ENCODE measurements around the gene PHB1. TPM values are rescaled to one million over a fixed set of nuclear protein-coding genes. Genes with fewer than 3 reads are reported as not detected.

The PHB1 gene
- total RNA-seq, 1 experiment from 2014 or later = 325 TPM

DNA sequence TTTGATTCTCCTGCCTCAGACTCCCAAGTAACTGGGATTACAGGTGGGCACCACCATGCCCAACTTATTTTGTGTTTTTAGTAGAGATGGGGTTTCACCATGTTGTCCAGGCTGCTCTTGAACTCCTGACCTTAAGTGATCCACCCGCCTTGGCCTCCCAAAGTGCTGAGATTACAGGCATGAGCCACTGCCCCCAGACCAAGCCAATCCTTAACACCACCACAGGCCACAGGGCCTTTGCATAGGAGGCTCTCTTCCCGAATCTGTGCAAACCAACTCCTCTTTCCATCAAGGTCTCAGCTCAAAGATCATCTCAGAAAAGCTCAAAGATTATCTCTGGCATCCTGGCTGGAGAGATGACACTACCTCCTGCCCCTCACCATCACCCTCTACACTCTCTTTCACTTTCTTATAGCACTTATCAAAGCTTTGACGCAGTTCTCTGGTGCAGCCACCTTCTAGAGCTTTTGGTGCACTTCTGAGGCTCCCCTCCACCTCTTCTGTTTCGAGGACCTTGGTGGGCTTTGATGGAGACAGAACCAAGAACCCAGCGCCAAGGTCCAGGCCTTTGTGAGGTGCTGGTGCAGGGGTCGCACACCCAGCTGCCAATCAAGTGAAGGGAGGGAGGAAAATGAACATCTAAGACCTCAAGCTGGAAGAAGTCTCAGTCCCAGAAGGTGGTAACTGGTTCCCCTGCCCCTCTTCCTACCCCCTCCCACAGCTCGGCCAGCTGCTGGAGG lies 23.2 kb upstream of the PHB1 start:
- no peak overlapping the region for H2AFZ ChIP-seq (ENCODE audit: low read length)

More for the DNA sequence above, 23.2 kb upstream of the PHB1 start:
- peaks cover 6% of the 10 kb centered on the region; the same call in 1 of the 2 replicates for H3K4me1 ChIP-seq (ENCODE audit: insufficient read depth, low read length)
- no peaks in the 10 kb centered on the region for H4K20me1 ChIP-seq (ENCODE audit: control insufficient read depth, insufficient read depth, insufficient read length)
- H3K4ac ChIP-seq (ENCODE audit: low read depth, low read length) = no peak overlapping the region
- no peak overlapping the region for H4K91ac ChIP-seq (ENCODE audit: insufficient read length, low read depth, low read length)
- no peak overlapping the region for H2BK12ac ChIP-seq (ENCODE audit: insufficient read length, low read depth, low read length)
- H2BK120ac ChIP-seq (ENCODE audit: low read depth, low read length, poor library complexity, severe bottlenecking) = no peak overlapping the region
- H3T11ph ChIP-seq (ENCODE audit: low read length) = no peak overlapping the region
- H4K5ac ChIP-seq (ENCODE audit: insufficient read length, low read depth, low read length) = no peak overlapping the region
- no peaks in the 10 kb centered on the region; a peak in 1 of 7 replicates for H3K36me3 Mint-ChIP-seq (ENCODE audit: insufficient read depth in 1 of 3, low read depth in 3 of 3)
- peak overlapping the region; percentile 54 to 58; a peak in 4 of 5 replicates for H3K4me3 Mint-ChIP-seq
- H3K27ac ChIP-seq (ENCODE audit: insufficient read length, low read depth, low read length) = no peak overlapping the region
- WGBS (ENCODE audit: extremely low coverage, insufficient read length, low lambda C conversion rate) = no CpG with 5 or more reads among the region's 7 CpGs
- H3K27me3 Mint-ChIP-seq (ENCODE audit: low read depth) = peaks cover 67% of the 10 kb centered on the region
- no peak overlapping the region for H3K56ac ChIP-seq (ENCODE audit: insufficient read length, low read depth, low read length)
- no peak overlapping the region for H3K14ac ChIP-seq (ENCODE audit: insufficient read depth, low read length)
- peak overlapping the region; percentile 34 for H3K4me2 ChIP-seq (ENCODE audit: insufficient read depth, insufficient read length, low read length)
- no peaks in the 10 kb centered on the region for H3K79me2 ChIP-seq (ENCODE audit: insufficient read depth, low read length)
- H3K23ac ChIP-seq (ENCODE audit: insufficient read length, low read depth, low read length) = no peak overlapping the region
- TF ChIP-seq, protein P1, sequence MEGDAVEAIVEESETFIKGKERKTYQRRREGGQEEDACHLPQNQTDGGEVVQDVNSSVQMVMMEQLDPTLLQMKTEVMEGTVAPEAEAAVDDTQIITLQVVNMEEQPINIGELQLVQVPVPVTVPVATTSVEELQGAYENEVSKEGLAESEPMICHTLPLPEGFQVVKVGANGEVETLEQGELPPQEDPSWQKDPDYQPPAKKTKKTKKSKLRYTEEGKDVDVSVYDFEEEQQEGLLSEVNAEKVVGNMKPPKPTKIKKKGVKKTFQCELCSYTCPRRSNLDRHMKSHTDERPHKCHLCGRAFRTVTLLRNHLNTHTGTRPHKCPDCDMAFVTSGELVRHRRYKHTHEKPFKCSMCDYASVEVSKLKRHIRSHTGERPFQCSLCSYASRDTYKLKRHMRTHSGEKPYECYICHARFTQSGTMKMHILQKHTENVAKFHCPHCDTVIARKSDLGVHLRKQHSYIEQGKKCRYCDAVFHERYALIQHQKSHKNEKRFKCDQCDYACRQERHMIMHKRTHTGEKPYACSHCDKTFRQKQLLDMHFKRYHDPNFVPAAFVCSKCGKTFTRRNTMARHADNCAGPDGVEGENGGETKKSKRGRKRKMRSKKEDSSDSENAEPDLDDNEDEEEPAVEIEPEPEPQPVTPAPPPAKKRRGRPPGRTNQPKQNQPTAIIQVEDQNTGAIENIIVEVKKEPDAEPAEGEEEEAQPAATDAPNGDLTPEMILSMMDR (conservative IDR thresholded peaks at IDR 0.05) = no peak
- H3K18ac ChIP-seq (ENCODE audit: insufficient read length, low read depth, low read length) = no peak overlapping the region
- no peaks in the 10 kb centered on the region for H3K9me3 ChIP-seq (ENCODE audit: control insufficient read depth, low read depth, low read length)
- peaks cover 38 to 45% of the 10 kb centered on the region in 2 experiments for H3K4me1 Mint-ChIP-seq
- peaks cover 8% of the 10 kb centered on the region for H3K23me2 ChIP-seq (ENCODE audit: insufficient read length, low read depth, low read length, poor library complexity, severe bottlenecking)
- no peak overlapping the region; a peak in 1 of 7 replicates for H3K27ac Mint-ChIP-seq
- H2BK5ac ChIP-seq (ENCODE audit: insufficient read length, low read length) = no peak overlapping the region
- no peak overlapping the region for H4K8ac ChIP-seq (replicated peaks; ENCODE audit: insufficient read length, low read depth, low read length)
- H3K9me3 Mint-ChIP-seq = peaks cover 0 to 4% of the 10 kb centered on the region in 2 experiments; a peak in 1 of 5 replicates
- no peaks in the 10 kb centered on the region for H3K79me1 ChIP-seq (ENCODE audit: insufficient read depth, low read depth, low read length, poor library complexity, severe bottlenecking)
- no peak overlapping the region for H2AK5ac ChIP-seq (ENCODE audit: insufficient read length, low read length)
- no peak overlapping the region for H2BK15ac ChIP-seq (ENCODE audit: low read depth, low read length)
- H3K9ac ChIP-seq (ENCODE audit: extremely low read depth, insufficient read length, low read length) = no peak overlapping the region
- peak; percentile 14 for DNase-seq
- H2BK20ac ChIP-seq (ENCODE audit: low read depth, low read length, poor library complexity, severe bottlenecking) = no peak overlapping the region
- no peaks in the 10 kb centered on the region for H3K27me3 ChIP-seq (ENCODE audit: insufficient read depth, low read length)

Measured in H9 (cell line).